ENCODE data around the gene LPAR1. TPM values are rescaled to one million over a fixed set of nuclear protein-coding genes. Genes with fewer than 3 reads are reported as not detected.
A peak's percentile ranks its signal among the peaks of the same experiment; 100 is the strongest.

The LPAR1 gene
- polyA plus RNA-seq, 3 donors, result 15.1 to 18.1 (median 17.5) TPM

DNA sequence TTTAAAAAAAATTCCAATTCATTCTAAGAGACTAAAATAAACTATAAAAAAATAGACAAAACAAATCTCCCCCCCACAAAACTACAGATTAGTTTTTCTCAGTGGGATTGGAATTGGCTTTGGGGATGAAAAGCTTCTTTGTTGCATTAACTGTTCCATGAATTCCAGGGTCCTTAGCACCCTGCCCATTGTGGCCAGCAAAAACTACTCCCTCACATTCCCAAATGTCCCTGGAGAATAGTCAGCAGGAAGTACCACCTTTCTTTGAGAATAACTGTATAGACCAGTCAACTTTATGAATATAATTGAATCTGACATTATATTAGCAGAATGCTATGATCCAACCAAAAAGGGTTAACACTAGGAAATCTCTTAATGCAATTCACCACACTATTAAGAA, 147.9 kb downstream of the LPAR1 start:
- Mint-ChIP-seq H3K9me3 (peaks cover 0 to 11% (median 4%) of the 10 kb centered on the region in 7 donors), H3K36me3 (peaks cover 4% of the 10 kb centered on the region in 2 donors), H3K4me1 (peaks cover 6% of the 10 kb centered on the region), H3K4me3 (no peak overlapping the region), H3K27ac (peak overlapping the region in 1 of 7 donors; percentile 37), H3K27me3 (ENCODE audit: low read depth in 3 of 3) (peaks cover 0 to 7% (median 0%) of the 10 kb centered on the region in 3 donors)
- Histone ChIP-seq H3K4me1 (ENCODE audit: control insufficient read depth in 1 of 2, insufficient read depth in 2 of 2, low read length in 2 of 2) (peaks cover 0 to 11% of the 10 kb centered on the region in 2 donors), H2AFZ (ENCODE audit: insufficient read depth, low read depth, low read length, poor library complexity, severe bottlenecking) (no peak overlapping the region), H3K4me2 (replicated peaks; ENCODE audit: extremely low read depth, low read length, poor library complexity, severe bottlenecking) (no peak overlapping the region), H3K27me3 (ENCODE audit: control insufficient read depth in 2 of 2, insufficient read depth in 2 of 2, low read length in 2 of 2) (no peaks in the 10 kb centered on the region), H3K27ac (ENCODE audit: low read depth in 1 of 2, low read length in 2 of 2) (no peak overlapping the region), H3K9me3 (replicated peaks in 1 of 2; ENCODE audit: control insufficient read depth in 1 of 2, insufficient read depth in 1 of 2, low read length in 2 of 2) (peaks cover 0 to 4% of the 10 kb centered on the region in 2 donors), H3K79me2 (ENCODE audit: insufficient read depth, low read length) (no peaks in the 10 kb centered on the region), H3K4me3 (replicated peaks in 1 of 3; ENCODE audit: low read depth in 2 of 3, low read length in 3 of 3) (no peak overlapping the region), H3K9ac (ENCODE audit: insufficient read depth, low read length, poor library complexity, severe bottlenecking) (no peak overlapping the region), H3K36me3 (replicated peaks in 1 of 2; ENCODE audit: control insufficient read depth in 1 of 2, insufficient read depth in 2 of 2, low read length in 2 of 2) (no peaks in the 10 kb centered on the region), H4K20me1 (ENCODE audit: insufficient read depth, low read length) (peaks cover 59% of the 10 kb centered on the region)
- TF ChIP-seq, protein P1, sequence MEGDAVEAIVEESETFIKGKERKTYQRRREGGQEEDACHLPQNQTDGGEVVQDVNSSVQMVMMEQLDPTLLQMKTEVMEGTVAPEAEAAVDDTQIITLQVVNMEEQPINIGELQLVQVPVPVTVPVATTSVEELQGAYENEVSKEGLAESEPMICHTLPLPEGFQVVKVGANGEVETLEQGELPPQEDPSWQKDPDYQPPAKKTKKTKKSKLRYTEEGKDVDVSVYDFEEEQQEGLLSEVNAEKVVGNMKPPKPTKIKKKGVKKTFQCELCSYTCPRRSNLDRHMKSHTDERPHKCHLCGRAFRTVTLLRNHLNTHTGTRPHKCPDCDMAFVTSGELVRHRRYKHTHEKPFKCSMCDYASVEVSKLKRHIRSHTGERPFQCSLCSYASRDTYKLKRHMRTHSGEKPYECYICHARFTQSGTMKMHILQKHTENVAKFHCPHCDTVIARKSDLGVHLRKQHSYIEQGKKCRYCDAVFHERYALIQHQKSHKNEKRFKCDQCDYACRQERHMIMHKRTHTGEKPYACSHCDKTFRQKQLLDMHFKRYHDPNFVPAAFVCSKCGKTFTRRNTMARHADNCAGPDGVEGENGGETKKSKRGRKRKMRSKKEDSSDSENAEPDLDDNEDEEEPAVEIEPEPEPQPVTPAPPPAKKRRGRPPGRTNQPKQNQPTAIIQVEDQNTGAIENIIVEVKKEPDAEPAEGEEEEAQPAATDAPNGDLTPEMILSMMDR (IDR thresholded peaks at IDR 0.05), result no peak
- intact Hi-C loops (cut with micrococcal nuclease), result no loop called here
- no peak for DNase-seq

DNA sequence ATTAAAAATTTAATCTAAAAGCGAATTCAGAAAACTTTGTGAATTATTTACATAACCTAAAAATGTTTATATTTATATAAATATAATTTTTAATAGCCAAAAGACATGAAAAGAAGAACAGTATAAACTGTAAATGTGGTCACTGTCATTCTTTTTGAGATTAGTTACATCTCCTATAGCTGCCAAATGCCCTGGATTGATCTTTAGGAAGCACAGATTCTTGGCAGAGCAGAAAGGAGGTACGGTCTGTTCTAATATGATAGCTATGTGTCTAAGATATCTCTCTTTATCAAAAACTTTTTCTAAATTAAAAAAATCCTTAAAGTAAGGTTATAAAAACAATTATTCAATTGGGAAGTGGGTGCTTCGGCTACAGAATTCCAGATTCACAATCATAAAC, 151.0 kb downstream of the LPAR1 start:
- H3K9me3 ChIP-seq (replicated peaks in 1 of 2; ENCODE audit: control insufficient read depth in 1 of 2, insufficient read depth in 1 of 2, low read length in 2 of 2), result no peaks in the 10 kb centered on the region
- Mint-ChIP-seq H3K9me3 (peaks cover 0 to 1% (median 0%) of the 10 kb centered on the region in 7 donors), H3K4me1 (peaks cover 8% of the 10 kb centered on the region), H3K27me3 (ENCODE audit: low read depth in 3 of 3) (peaks cover 0 to 3% (median 0%) of the 10 kb centered on the region in 3 donors), H3K4me3 (no peak overlapping the region), H3K27ac (no peak overlapping the region), H3K36me3 (peaks cover 3 to 9% of the 10 kb centered on the region in 2 donors)
- H3K9ac ChIP-seq (ENCODE audit: insufficient read depth, low read length, poor library complexity, severe bottlenecking), result no peak overlapping the region
- WGBS (ENCODE audit: insufficient coverage), result no CpG with 5 or more reads among the region's 3 CpGs
- H2AFZ ChIP-seq (ENCODE audit: insufficient read depth, low read depth, low read length, poor library complexity, severe bottlenecking), result no peak overlapping the region
- peaks cover 78% of the 10 kb centered on the region for H4K20me1 ChIP-seq (ENCODE audit: insufficient read depth, low read length)
- no peak for DNase-seq
- H3K4me2 ChIP-seq (replicated peaks; ENCODE audit: extremely low read depth, low read length, poor library complexity, severe bottlenecking), result no peak overlapping the region
- no peaks in the 10 kb centered on the region for H3K79me2 ChIP-seq (ENCODE audit: insufficient read depth, low read length)
- peaks cover 0 to 7% of the 10 kb centered on the region in 2 donors for H3K4me1 ChIP-seq (ENCODE audit: control insufficient read depth in 1 of 2, insufficient read depth in 2 of 2, low read length in 2 of 2)
- intact Hi-C loops (cut with micrococcal nuclease), result no loop called here
- no peaks in the 10 kb centered on the region for H3K27me3 ChIP-seq (ENCODE audit: control insufficient read depth in 2 of 2, insufficient read depth in 2 of 2, low read length in 2 of 2)
- H3K36me3 ChIP-seq (replicated peaks in 1 of 2; ENCODE audit: control insufficient read depth in 1 of 2, insufficient read depth in 2 of 2, low read length in 2 of 2), result no peaks in the 10 kb centered on the region
- no peak overlapping the region for H3K27ac ChIP-seq (ENCODE audit: low read depth in 1 of 2, low read length in 2 of 2)
- H3K4me3 ChIP-seq (replicated peaks in 1 of 3; ENCODE audit: low read depth in 2 of 3, low read length in 3 of 3), result no peak overlapping the region
- TF ChIP-seq, protein P1 (IDR thresholded peaks at IDR 0.05), result no peak
